Effector CD4-positive, alpha-beta T cell (primary cell): ENCODE data around the gene UGT1A10.

Source experiments
- DNase-seq: peaks from one replicate; pipeline ENCODE4 v3.0.0-alpha.2; 2020

Gene UGT1A10

DNA sequence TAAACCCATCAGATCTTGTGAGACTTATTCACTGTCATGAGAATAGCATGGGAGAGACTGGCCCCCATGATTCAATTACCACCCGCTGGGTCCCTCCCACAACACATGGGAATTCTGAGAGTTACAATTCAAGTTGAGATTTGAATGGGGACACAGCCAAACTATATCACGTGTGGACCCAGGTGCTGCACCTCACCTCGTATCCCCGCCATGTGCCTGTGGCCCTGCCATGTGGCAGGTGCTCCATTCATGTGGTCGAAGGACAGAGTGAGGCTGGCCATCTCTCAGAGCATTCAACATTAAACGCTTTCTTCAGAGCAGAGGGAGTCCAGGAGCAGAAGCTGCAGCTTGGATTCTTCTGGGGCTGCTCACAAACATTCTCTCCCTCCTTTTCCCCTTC lies 174.1 kb downstream of the UGT1A10 start:
- DNase-seq: no peak

DNA sequence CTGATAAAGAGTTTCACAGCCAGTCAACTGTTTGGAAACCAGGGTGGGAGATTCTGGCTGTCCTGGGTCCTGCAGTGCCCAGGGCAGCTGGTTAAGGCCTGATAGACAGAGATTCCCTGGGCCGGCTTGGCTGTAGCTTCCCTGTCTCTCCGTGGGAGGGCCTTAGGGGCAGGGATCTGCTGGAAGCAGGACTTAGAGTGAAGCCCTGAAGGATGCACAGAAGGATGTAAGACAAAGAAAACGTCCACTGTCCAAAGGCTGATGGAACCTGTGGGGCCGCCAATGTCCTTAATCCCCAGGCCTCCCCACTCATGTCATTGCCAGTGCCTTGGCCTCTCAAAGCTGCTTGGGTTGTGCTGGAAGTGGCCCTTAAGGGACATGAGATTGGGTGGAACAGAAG lies 174.8 kb downstream of the UGT1A10 start:
- no peak for DNase-seq

DNA sequence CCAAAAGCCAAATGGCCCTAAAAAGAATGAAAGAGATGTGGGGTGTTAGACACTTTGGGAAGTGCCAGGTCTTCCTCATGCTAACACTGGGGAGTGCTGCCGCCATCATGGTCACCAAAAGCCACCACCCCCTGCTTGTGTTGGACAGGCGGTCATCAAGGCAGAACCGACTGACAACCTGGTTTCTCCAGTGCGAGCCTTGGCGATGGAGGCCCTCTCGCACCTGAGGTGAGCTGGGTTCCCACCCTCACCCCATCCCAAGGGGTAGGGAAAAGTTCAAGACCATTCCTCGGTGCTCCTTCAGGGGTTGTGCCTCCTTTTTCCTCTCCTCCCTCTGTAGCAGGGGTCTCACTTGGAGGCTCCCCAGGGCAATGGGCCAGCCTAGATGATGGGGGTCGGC lies 175.5 kb downstream of the UGT1A10 start:
- DNase-seq: no peak

DNA sequence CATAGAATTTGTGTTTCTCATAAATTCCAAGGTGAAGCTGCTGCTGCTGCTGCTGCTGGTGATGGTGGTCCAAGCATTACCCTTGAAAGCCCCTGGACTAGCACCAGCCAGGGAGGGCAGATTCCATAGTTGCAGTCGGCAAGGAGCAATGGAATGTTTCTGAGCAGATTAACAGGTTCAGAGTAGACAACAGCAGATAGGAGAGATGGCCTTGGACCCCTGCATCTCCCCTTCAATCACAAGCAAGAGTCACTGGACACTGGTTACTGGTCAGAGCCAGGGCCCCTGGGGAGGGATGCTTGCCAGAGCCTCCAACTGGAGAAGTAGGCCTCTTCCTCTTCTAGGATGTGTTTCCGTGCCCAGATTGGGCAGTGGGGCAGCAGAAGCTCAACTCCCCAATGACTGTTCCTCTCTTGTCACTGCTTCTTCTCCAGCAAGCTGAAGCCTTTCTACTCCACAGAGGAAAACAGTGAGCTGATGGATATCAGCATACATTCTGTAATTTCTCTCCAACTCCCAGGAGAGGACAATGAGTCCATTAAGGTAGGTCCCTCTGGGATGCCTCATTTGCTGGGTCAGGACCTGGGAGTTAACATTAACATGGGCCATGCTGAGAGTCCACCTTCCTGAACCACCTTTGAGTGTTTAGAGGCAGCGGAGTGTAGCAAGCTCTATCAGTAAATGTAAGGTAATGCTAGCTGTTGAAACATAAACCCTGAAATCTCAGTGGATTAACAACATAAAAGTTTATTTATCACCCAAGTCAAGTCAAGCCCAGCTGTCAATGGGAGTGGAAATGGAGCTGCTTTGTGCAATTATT lies 177.2 kb downstream of the UGT1A10 start:
- no peak for DNase-seq

DNA sequence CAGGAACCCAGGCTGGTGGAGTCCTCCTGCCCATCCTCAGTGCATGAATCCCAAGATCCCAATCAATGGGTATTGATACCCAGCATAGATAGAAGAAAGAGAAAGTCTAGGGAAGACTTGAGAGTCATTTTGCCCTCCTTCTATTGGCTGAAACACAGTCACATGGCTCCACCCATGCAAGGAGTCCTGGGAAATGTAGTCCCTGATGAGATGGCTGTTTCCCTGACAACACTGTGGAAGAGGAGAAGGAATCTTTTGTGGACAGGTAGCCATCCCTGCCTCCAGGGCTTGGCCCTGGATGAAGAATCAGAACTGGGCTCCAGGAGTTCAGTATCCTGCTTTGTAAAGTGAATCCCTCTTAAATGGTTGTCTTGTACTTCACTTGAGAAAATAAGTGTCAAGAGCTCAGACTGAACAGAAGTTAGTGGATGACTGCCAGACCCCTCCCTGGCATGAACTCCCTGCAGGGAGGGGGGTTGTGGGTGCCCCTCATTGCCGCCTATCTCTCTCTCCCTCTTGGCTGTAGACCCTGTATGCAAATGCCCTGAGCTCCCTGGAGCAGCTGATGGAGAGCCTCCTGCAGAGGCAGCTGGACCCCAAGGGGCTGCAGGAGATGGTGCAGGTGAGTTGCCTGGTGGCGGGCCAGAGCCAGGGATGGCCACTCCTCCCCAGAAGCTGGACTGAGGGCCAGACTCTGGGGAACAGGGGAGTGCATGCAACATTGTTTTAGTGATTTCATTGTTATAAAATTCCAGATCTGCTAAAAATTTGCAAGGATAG lies 178.0 kb downstream of the UGT1A10 start:
- DNase-seq: no peak

DNA sequence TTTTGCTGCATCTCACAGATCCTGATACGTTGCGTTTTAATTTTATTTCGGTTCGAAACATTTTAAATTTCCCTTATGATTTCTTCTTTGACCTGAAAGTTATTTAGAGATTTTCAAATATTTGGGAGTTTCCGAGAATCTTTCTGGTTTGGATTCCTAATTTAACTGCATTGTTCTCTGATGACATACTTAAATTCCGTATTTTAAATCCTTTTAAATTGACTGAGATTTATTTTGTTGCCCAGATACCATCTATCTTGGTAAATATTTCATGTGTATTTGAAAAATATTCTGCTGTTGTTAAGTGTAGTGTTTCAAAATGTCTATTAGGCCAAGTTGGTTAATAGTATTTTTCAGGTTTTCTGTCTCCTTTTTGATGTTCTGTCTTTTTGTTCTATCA lies 179.6 kb downstream of the UGT1A10 start:
- no peak for DNase-seq

DNA sequence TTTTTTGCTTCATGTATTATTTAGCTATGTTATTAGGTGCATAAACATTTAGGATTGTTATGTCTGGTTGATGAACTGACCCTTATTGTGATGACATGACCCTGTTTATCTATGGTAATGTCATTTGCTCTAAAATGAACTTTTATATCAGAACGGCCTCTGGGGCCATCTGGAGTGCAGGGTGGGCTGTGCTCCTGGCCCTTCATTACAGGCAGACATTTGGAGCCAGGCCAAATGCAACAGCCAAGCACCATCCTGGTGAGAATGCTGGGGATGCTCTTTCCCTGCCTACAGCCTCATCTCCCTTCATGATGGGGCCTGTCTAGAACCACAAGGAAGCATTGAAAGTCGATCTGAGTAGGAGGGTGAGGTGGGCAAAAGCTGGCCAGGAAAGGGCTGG lies 180.1 kb downstream of the UGT1A10 start:
- no peak for DNase-seq

DNA sequence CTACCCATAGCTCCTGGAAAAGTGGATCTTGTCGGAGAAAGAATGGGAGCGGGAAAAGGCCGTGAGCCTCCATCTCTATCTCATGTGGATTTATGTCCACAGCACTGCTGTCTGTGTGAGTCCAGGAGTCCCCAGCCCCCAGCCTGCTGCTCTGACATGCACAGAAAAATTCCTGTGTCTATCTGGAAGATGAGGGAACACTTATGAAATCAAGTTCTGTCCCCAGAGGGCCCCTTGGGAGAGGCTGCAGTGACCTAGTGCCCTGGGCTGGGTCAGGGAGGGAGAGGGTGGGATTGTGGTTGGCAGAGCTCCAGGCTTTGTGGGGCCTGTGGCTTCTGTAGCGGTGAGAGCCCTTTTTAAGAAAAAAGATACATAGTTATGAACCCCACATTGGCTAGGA lies 180.5 kb downstream of the UGT1A10 start:
- DNase-seq: no peak

DNA sequence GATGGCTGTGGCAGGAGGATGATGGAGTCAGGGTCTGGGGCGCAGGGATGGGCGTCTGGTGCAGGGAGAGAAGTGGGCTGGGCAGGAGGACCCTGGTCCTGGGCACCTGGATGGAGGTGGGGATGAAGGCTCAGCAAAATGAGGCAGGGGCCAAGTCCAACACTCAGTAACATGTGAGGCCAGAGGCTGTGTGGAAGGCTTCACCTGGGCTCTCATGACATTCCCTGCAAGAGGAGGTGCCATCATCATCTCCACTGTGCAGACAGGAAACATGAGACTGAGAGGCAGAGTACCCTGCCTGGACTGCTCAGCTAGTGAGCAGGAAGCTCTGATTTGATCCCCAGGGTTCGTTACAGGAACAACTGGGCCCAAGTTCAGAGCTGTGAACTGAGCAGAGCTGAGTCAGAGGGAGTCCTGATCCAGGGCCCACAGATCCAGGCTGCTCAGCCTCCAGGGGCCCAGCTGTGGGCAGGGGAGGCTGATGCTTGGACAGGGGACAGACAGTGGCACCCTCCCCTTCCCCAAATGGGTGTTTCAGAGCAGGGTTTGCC lies 181.2 kb downstream of the UGT1A10 start:
- DNase-seq: no peak

DNA sequence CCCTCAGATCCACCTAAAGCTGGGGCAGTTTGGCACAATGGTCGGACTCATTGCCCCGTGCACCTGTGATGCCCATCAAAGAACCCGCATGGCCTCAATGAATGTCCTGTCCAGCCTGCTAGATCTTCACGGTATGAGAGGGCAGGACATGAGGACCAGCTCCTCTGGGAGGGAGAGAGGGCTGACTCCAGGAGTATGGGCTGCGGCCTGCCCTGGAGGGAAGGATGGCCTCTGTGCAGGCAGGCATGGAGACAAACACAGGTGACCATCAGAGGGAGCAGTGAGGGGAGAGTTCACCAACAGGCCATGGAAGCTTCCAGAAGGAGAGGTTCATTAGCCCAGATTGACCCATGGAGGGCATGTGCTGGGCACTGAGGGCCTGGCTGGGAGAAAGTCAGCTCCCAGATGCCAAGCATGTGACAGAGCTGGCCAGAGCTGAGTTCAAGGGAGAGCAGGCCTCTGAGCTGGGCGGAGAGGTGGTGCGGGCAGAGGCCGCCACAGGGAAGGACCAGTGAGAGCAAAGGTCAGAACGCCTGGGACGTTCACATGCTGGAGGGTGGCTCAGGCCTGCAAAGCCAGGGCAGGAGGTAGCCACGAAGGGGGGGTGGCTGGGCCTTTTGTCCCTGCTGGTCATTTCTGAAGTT lies 181.9 kb downstream of the UGT1A10 start:
- no peak for DNase-seq

- no peak for DNase-seq
Observed at GRCh38 chr2:233818639-233819621, 182.7 kb downstream of the UGT1A10 start.

- no peak for DNase-seq
Observed at GRCh38 chr2:233819884-233820773, 183.9 kb downstream of the UGT1A10 start.

- no peak for DNase-seq
Observed at GRCh38 chr2:233820774-233821105, 184.5 kb downstream of the UGT1A10 start.

DNA sequence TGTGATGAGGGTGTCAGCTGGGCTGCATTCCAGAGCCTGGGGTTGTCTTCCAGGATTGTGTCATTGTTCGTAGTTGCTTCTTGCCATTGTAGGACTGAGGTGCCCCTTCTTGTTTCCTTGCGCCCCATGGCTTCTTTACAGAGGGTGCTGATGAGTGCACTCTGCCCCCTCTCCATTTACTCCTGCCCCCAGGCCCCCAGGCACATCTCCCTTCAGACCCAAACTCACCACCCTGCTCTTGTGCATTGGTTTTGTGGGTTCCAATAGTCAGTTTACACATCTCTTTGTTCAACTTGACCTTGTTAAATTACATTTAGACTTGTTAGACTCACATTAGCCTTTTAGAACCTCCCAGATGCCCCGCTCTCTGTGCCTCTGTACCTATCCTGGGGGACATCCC lies 184.9 kb downstream of the UGT1A10 start:
- DNase-seq: no peak

GRCh38 chr2:233821709-233822100 lies 185.5 kb downstream of the UGT1A10 start:
- DNase-seq: no peak

- no peak for DNase-seq
Observed at GRCh38 chr2:233822101-233822771, 186.0 kb downstream of the UGT1A10 start.
